Epithelial cell of prostate (primary cell): ENCODE measurements around the gene CDC42EP1.
"Not testable (repeated sequence)": the region's sequence is repeated elsewhere in the genome, so short reads cannot be mapped to it uniquely, and the experiment has no call there.

Experiments
- DNase-seq: peaks from one replicate; pipeline ENCODE4 v3.0.0-alpha.2; 2011; ENCODE audit warnings: low read depth, low spot score
- H3K27ac ChIP-seq: fragments of 450-650 bp; 2 replicates; pipeline ENCODE4 v1.5.1; 2017; ENCODE audit warnings: mild to moderate bottlenecking

Gene CDC42EP1

DNA sequence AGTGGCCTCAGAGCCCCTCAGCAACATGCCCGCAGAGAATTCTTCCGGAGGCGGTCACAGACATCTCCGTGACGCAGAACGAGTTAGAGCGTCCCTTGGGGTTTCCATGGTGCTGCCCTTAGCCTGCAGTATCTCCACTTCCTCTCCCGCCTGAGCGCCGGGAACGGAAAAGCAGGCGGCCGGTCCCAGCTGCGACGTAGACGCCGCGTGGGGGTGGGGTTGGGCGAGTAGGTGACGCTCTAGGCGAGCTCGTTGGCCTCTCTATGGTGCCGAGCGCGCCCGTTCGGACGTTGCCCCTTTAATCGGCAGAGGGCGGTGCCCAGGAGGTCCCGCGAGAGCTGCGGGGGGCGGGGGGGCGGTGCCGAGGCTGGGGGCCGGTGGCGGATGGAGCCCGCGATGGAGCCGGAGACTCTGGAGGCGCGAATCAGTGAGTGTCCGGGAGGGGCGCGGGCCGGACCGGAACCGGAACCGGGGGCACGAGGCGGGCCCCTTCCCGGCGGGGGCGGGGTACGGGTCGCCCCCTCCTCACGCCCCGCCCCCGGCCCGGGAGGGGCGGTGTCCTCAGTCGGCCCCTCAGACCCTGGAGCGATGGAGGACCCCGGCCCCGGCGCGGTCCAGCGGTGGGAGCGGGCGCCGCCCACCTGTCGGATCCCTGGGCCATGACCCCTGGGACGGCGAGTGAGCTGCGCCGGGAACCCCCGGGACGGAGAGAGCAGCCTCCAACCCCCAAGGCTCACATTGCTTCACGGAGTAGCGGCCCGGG is 48.4 kb downstream of the CDC42EP1 start, which contains the start of gene GGA1:
TSS of gene GGA1 (plus strand) at position 358 of the 763 bp plus-strand sequence. CDS start at position 385, 27 bp downstream.
- peak within 1 kb of the TSS; percentile 97 for H3K27ac ChIP-seq
- peak; percentile 84 for DNase-seq

DNA sequence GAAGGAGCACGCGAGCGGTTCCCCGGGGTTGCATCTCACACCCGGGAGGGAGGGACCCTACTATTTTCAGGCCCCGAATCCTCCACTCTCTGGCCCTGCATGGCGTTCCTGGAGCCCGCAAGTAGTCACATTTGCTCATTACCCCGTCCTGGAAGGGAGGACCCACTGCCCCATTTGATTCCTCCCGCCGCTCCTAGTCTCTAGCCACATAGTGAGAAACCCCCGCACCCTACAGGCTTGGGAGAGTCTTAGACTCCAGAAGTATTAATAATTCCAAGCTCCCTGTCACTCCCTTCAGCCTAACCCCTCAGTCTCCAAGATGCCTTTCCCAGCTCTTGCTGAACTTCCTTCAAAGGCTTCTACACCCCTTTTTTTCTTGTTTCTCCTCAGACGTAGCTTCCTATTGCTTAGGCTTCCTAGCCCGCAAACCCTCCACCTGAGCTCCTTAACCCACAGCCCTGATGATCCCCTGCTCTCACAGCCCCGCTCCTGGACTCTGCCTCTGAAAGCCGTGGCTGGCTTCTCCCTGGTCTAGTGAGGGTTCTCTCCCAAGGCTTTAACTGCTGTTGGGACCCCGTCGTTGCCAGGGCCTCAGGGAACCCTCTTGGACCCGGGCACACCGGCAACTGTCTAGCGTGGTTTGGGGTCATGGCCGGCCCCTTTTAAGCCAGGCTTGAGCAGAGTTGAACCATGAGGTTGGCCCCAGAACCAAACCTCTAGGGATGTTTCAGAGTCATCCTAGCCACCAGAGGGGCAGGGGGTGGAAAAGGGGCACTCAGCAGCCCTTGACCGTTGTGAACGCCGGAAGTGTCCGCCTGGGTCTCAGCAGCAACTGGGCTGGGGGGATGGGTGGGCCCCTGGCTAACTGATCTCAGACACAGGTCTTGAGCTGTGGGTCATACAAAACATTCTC is 49.2 kb downstream of the CDC42EP1 start:
- no peak for DNase-seq
- H3K27ac ChIP-seq, result peak overlapping the region; percentile 97

DNA sequence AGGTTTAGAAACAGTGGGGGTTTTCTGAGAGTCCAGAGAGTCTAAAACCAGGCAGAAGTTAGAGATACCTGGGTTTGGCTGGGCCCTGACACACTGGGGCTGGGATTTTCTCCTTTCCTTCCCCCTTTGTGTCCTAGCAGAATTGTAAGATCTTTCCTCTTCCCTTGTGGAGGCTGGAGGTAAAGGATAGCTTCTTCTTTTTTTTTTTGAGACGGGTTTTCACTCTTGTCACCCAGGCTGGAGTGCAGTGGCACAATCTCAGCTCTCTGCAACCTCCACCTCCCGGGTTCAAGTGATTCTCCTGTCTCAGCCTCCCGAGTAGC is 49.8 kb downstream of the CDC42EP1 start:
- peak overlapping the region; percentile 97 for H3K27ac ChIP-seq
- not testable (repeated sequence) for DNase-seq

GRCh38 chr22:37610480-37611129 is 50.3 kb downstream of the CDC42EP1 start:
- DNase-seq, result no peak
- H3K27ac ChIP-seq, result no peak overlapping the region

- DNase-seq, result no peak
- no peak overlapping the region for H3K27ac ChIP-seq
Observed at GRCh38 chr22:37611207-37611606, 50.9 kb downstream of the CDC42EP1 start.

GRCh38 chr22:37616201-37617083 is 56.2 kb downstream of the CDC42EP1 start:
- no peak for DNase-seq
- H3K27ac ChIP-seq, result no peak overlapping the region

GRCh38 chr22:37617431-37617830 is 57.2 kb downstream of the CDC42EP1 start:
- no peak overlapping the region for H3K27ac ChIP-seq
- no peak for DNase-seq

DNA sequence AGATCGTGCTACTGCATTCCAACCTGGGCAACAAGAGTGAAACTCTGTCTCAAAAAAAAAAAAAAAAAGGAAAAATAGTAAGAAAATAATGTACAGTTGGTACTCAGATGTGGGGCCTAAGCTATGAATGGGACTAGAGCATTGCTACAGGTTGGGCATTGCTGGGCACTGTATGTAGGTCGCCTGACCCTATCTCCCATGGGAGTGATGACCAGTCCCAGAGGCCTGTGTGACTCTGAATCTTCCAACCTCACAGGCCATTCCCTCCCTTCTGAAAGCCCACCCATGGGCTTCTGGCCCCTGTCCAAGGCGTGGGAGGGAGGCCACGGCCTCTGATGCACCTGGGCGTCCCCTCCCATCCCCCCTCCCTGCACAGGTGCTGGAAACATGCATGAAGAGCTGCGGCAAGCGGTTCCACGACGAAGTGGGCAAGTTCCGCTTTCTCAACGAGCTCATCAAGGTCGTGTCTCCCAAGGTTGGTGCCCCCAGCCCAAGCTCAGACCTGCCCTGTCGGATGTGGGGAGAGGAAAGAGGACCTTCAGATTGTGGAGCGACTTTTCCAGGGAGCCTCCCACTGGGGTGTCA is 57.9 kb downstream of the CDC42EP1 start:
- DNase-seq, result no peak
- no peak overlapping the region for H3K27ac ChIP-seq

- no peak overlapping the region for H3K27ac ChIP-seq
- no peak for DNase-seq
Observed at GRCh38 chr22:37618674-37619073, 58.4 kb downstream of the CDC42EP1 start.
